ENCODE data around the gene RALGAPA2. TPM values are rescaled to one million over a fixed set of nuclear protein-coding genes. Genes with fewer than 3 reads are reported as not detected.

Gene RALGAPA2
- total RNA-seq, 1 experiment from 2014 or later: 10.8 TPM

GRCh38 chr20:20578838-20579237 is 133.6 kb downstream of the RALGAPA2 start:
- ATAC-seq (no peak), DNase-seq (ENCODE audit: low read depth, low spot score) (no peak)
- intact Hi-C loops (cut with micrococcal nuclease): no loop called here
- no peaks in the 10 kb centered on the region for H3K27me3 ChIP-seq (ENCODE audit: insufficient read depth, low read length)
- ChIA-PET RAD21 (ENCODE audit: low non-redundant PET in 1 of 2, low total read pairs in 2 of 2, uncharacterized antibody in 2 of 2, unreplicated experiment in 2 of 2) (no interaction called here), POLR2A (no interaction called here), CTCF (interaction anchor here (1.2 to 1.9 kb wide), 3 partner anchors 11 to 496 kb away, joined by 4 to 6 read pairs (median 4); no protein-coding TSS in a partner anchor)
- no peak overlapping the region for H3K4me2 ChIP-seq (ENCODE audit: low read length)
- H3K4me3 ChIP-seq (replicated peaks in 1 of 2; ENCODE audit: low read depth in 1 of 2, low read length in 2 of 2): no peak overlapping the region
- H3K9me2 ChIP-seq (ENCODE audit: insufficient read depth): no peaks in the 10 kb centered on the region
- H3K36me3 ChIP-seq (ENCODE audit: control insufficient read depth in 1 of 2, insufficient read depth in 2 of 2, low read length in 2 of 2): peaks cover 0 to 5% of the 10 kb centered on the region in 2 experiments; a peak in 1 of 4 replicates
- no peak overlapping the region for H2AFZ ChIP-seq (ENCODE audit: low read depth, low read length, poor library complexity, severe bottlenecking)
- TF ChIP-seq, protein P1, sequence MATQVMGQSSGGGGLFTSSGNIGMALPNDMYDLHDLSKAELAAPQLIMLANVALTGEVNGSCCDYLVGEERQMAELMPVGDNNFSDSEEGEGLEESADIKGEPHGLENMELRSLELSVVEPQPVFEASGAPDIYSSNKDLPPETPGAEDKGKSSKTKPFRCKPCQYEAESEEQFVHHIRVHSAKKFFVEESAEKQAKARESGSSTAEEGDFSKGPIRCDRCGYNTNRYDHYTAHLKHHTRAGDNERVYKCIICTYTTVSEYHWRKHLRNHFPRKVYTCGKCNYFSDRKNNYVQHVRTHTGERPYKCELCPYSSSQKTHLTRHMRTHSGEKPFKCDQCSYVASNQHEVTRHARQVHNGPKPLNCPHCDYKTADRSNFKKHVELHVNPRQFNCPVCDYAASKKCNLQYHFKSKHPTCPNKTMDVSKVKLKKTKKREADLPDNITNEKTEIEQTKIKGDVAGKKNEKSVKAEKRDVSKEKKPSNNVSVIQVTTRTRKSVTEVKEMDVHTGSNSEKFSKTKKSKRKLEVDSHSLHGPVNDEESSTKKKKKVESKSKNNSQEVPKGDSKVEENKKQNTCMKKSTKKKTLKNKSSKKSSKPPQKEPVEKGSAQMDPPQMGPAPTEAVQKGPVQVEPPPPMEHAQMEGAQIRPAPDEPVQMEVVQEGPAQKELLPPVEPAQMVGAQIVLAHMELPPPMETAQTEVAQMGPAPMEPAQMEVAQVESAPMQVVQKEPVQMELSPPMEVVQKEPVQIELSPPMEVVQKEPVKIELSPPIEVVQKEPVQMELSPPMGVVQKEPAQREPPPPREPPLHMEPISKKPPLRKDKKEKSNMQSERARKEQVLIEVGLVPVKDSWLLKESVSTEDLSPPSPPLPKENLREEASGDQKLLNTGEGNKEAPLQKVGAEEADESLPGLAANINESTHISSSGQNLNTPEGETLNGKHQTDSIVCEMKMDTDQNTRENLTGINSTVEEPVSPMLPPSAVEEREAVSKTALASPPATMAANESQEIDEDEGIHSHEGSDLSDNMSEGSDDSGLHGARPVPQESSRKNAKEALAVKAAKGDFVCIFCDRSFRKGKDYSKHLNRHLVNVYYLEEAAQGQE (IDR thresholded peaks at IDR 0.05; ENCODE audit: low read depth): no peak
- TF ChIP-seq, protein P2, sequence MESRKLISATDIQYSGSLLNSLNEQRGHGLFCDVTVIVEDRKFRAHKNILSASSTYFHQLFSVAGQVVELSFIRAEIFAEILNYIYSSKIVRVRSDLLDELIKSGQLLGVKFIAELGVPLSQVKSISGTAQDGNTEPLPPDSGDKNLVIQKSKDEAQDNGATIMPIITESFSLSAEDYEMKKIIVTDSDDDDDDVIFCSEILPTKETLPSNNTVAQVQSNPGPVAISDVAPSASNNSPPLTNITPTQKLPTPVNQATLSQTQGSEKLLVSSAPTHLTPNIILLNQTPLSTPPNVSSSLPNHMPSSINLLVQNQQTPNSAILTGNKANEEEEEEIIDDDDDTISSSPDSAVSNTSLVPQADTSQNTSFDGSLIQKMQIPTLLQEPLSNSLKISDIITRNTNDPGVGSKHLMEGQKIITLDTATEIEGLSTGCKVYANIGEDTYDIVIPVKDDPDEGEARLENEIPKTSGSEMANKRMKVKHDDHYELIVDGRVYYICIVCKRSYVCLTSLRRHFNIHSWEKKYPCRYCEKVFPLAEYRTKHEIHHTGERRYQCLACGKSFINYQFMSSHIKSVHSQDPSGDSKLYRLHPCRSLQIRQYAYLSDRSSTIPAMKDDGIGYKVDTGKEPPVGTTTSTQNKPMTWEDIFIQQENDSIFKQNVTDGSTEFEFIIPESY (IDR thresholded peaks at IDR 0.05; ENCODE audit: extremely low read depth, insufficient replicate concordance, low read length): no peak
- TF ChIP-seq, protein P3, sequence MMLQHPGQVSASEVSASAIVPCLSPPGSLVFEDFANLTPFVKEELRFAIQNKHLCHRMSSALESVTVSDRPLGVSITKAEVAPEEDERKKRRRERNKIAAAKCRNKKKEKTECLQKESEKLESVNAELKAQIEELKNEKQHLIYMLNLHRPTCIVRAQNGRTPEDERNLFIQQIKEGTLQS (IDR thresholded peaks at IDR 0.05): no peak
- TF ChIP-seq JUND (IDR thresholded peaks at IDR 0.05): no peak
- TF ChIP-seq, protein P4, sequence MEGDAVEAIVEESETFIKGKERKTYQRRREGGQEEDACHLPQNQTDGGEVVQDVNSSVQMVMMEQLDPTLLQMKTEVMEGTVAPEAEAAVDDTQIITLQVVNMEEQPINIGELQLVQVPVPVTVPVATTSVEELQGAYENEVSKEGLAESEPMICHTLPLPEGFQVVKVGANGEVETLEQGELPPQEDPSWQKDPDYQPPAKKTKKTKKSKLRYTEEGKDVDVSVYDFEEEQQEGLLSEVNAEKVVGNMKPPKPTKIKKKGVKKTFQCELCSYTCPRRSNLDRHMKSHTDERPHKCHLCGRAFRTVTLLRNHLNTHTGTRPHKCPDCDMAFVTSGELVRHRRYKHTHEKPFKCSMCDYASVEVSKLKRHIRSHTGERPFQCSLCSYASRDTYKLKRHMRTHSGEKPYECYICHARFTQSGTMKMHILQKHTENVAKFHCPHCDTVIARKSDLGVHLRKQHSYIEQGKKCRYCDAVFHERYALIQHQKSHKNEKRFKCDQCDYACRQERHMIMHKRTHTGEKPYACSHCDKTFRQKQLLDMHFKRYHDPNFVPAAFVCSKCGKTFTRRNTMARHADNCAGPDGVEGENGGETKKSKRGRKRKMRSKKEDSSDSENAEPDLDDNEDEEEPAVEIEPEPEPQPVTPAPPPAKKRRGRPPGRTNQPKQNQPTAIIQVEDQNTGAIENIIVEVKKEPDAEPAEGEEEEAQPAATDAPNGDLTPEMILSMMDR (IDR thresholded peaks at IDR 0.05 in 2 of 3, conservative IDR thresholded peaks at IDR 0.05 in 1 of 3; ENCODE audit: borderline replicate concordance in 1 of 3, insufficient read depth in 1 of 3, low read depth in 2 of 3, low read length in 2 of 3): no peak
- no peak for TF ChIP-seq POLR2AphosphoS5 (IDR thresholded peaks at IDR 0.05; ENCODE audit: low read depth, low read length)
- TF ChIP-seq, protein P5, sequence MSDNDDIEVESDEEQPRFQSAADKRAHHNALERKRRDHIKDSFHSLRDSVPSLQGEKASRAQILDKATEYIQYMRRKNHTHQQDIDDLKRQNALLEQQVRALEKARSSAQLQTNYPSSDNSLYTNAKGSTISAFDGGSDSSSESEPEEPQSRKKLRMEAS (IDR thresholded peaks at IDR 0.05): no peak
- no peak for TF ChIP-seq EZH2phosphoT487 (IDR thresholded peaks at IDR 0.05; ENCODE audit: borderline replicate concordance)
- TF ChIP-seq SRF (IDR thresholded peaks at IDR 0.05; ENCODE audit: low read depth): no peak
- TF ChIP-seq SP1 (IDR thresholded peaks at IDR 0.05; ENCODE audit: low read depth): no peak
- no peak for TF ChIP-seq EZH2 (IDR thresholded peaks at IDR 0.05)
- TF ChIP-seq CBX3 (IDR thresholded peaks at IDR 0.05; ENCODE audit: low read depth): no peak
- no peak for TF ChIP-seq YY1 (IDR thresholded peaks at IDR 0.05; ENCODE audit: extremely low read depth, insufficient replicate concordance, low read depth, low read length)
- no peaks in the 10 kb centered on the region for H3K79me2 ChIP-seq (ENCODE audit: insufficient read depth, low read length)
- H3K27ac ChIP-seq (ENCODE audit: low read depth, low read length): no peak overlapping the region
- no TSS peak for BruUV-seq (replicated peaks)
- H3K9ac ChIP-seq (ENCODE audit: low read length): no peak overlapping the region
- no peaks in the 10 kb centered on the region for H4K20me1 ChIP-seq (ENCODE audit: insufficient read depth)
- H3K9me3 ChIP-seq (ENCODE audit: control insufficient read depth in 1 of 2, insufficient read depth in 1 of 2, low read depth in 1 of 2, low read length in 2 of 2): no peaks in the 10 kb centered on the region
- H3K4me1 ChIP-seq (ENCODE audit: control insufficient read depth in 1 of 2, insufficient read depth in 2 of 2, low read length in 2 of 2): no peaks in the 10 kb centered on the region

All from HCT116 (cell line).